Activated effector memory CD4-positive, alpha-beta T cell treated with Interleukin-2 at 50 U/mL for 16 hours (primary cell): ENCODE results near the gene PXMP4.

Source experiments
- DNase-seq: peaks from one replicate; pipeline ENCODE4 v3.0.0-alpha.2; 2020

The PXMP4 gene

GRCh38 chr20:33667676-33668465, 52.2 kb downstream of the PXMP4 start:
- DNase-seq: peak; percentile 72

- DNase-seq: peak; percentile 23
These were observed 52.9 kb downstream of the PXMP4 start for GRCh38 chr20:33667245-33667675.

- DNase-seq: peak; percentile 72
These were observed 53.5 kb downstream of the PXMP4 start, which contains the start of gene ACTL10 for GRCh38 chr20:33666293-33667244. Gene ACTL10 (plus strand): TSS chr20:33666943. CDS start chr20:33667498, 555 bp downstream.

- DNase-seq: no peak
These were observed 55.4 kb downstream of the PXMP4 start for GRCh38 chr20:33664762-33665144.

GRCh38 chr20:33664085-33664761, 55.9 kb downstream of the PXMP4 start:
- DNase-seq: no peak

GRCh38 chr20:33663161-33664084, 56.7 kb downstream of the PXMP4 start:
- peak; percentile 79 for DNase-seq

- DNase-seq: no peak
These were observed 57.9 kb downstream of the PXMP4 start, which contains the start of gene C20orf144 for GRCh38 chr20:33662172-33662571. Gene C20orf144 (plus strand): TSS chr20:33662327. CDS start chr20:33662346, 19 bp downstream.

GRCh38 chr20:33660685-33661058, 59.4 kb downstream of the PXMP4 start:
- no peak for DNase-seq

GRCh38 chr20:33660035-33660684, 60.0 kb downstream of the PXMP4 start:
- no peak for DNase-seq

- DNase-seq: no peak
These were observed 60.6 kb downstream of the PXMP4 start for GRCh38 chr20:33659341-33660034.

GRCh38 chr20:33658929-33659328, 61.2 kb downstream of the PXMP4 start:
- no peak for DNase-seq

- DNase-seq: no peak
These were observed 61.6 kb downstream of the PXMP4 start for GRCh38 chr20:33658510-33658909.

GRCh38 chr20:33657704-33658095, 62.4 kb downstream of the PXMP4 start:
- no peak for DNase-seq

- DNase-seq: no peak
These were observed 63.1 kb downstream of the PXMP4 start for GRCh38 chr20:33656783-33657703.

- no peak for DNase-seq
These were observed 63.9 kb downstream of the PXMP4 start for GRCh38 chr20:33656010-33656782.

- DNase-seq: no peak
These were observed 64.9 kb downstream of the PXMP4 start for GRCh38 chr20:33655164-33655563.

- DNase-seq: no peak
These were observed 65.4 kb downstream of the PXMP4 start for GRCh38 chr20:33654680-33655161.

- DNase-seq: no peak
These were observed 66.1 kb downstream of the PXMP4 start for GRCh38 chr20:33653900-33654596.
